HG02642 (cell line): ENCODE measurements around the gene TRIM51G.
"Not testable (repeated sequence)": the region's sequence is repeated elsewhere in the genome, so short reads cannot be mapped to it uniquely, and the experiment has no call there.

Experiments used
- ATAC-seq: cut with Tn5 transposase; IDR thresholded peaks from one replicate; pipeline ENCODE4 v1.9.1; 2021; ENCODE audit warnings: mild to moderate bottlenecking; ENCODE audit not compliant: unreplicated experiment, poor library complexity

The TRIM51G gene

GRCh38 chr11:48983785-48984184 is at the start of gene TRIM51G:
Gene TRIM51G, minus strand, starts transcription at chr11:48983885. Its CDS starts 2,190 bp downstream, at chr11:48981695.
- not testable (repeated sequence) for ATAC-seq

DNA sequence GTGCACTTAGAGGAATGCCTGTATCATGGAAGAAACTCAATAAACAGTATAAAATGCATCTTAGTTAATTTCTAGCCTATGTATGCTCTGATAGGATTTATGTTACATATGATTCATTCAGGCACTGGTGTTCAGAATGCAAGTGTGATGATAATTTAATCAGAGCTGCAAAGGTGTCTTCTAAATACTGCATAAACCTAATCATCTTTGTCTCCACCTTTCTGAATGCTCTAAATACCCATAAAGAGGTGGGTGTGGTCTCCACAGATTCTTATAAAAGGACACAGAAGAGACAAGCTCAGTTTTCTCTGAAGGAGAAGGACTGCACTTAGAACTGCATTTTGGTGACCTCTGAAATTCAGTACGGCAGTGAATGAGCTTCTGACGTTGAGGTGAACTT is 44.8 kb upstream of the TRIM51G start, which contains the start of gene TRIM49B:
TRIM49B (plus strand) TSS at position 301 of the 400 bp plus-strand sequence. CDS start 2,777 bp downstream, outside the sequence.
- not testable (repeated sequence) for ATAC-seq

- not testable (repeated sequence) for ATAC-seq
Observed at GRCh38 chr11:48968592-48968991, 15.1 kb downstream of the TRIM51G start.

DNA sequence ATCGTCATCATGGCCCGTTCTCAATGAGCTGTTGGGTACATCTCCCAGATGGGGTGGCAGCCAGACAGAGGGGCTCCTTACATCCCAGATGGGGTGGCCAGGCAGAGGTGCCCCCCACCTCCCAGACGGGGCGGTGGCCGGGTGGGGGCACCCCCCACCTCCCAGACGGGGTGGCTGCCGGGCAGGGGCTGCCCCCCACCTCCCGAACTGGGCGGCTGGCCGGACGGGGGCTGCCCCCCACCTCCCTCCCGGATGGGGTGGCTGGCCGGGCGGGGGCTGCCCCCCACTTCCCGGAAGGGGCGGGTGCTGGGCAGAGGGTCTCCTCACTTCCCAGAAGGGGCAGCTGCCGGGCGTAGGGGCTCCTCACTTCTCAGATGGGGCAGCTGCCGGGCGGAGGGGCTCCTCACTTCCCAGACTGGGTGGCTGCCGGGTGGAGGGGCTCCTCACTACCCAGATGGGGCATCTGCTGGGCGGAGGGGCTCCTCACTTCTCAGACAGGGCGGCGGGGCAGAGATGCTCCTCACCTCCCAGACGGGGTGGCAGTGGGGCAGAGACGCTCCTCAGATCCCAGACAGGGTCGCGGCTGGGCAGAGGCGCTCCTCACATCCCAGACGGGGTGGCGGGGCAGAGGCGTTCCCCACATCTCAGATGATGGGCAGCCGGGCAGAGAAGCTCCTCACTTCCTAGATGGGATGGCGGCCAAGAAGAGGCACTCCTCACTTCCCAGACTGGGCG is 28.2 kb downstream of the TRIM51G start:
- not testable (repeated sequence) for ATAC-seq

DNA sequence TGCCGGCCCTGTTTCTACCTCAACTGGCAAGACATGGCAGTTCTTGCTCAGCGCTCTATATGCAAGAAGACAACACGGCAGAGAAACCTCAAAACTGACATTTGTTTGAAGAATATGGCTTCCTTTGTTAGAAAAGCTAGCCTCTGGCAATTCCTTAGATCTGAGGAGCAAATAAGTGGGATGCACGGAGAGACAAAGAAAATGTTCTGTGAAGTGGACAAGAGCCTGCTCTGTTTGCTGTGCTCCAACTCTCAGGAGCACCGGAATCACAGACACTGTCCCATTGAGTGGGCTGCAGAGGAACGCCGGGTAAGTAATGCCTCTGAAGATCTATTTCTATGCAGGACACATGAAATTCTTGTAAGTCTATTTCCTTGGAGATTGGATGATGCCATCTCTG is 37.9 kb downstream of the TRIM51G start:
- ATAC-seq, result not testable (repeated sequence)
